GM19438 (cell line): ENCODE data around the gene MCOLN3.
A peak's percentile ranks its signal among the peaks of the same experiment; 100 is the strongest.

Experiments used
- ATAC-seq: cut with Tn5 transposase; IDR thresholded peaks from one replicate; pipeline ENCODE4 v1.9.1; 2021; ENCODE audit warnings: low read depth; ENCODE audit not compliant: unreplicated experiment

The MCOLN3 gene, protein sequence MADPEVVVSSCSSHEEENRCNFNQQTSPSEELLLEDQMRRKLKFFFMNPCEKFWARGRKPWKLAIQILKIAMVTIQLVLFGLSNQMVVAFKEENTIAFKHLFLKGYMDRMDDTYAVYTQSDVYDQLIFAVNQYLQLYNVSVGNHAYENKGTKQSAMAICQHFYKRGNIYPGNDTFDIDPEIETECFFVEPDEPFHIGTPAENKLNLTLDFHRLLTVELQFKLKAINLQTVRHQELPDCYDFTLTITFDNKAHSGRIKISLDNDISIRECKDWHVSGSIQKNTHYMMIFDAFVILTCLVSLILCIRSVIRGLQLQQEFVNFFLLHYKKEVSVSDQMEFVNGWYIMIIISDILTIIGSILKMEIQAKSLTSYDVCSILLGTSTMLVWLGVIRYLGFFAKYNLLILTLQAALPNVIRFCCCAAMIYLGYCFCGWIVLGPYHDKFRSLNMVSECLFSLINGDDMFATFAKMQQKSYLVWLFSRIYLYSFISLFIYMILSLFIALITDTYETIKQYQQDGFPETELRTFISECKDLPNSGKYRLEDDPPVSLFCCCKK

DNA sequence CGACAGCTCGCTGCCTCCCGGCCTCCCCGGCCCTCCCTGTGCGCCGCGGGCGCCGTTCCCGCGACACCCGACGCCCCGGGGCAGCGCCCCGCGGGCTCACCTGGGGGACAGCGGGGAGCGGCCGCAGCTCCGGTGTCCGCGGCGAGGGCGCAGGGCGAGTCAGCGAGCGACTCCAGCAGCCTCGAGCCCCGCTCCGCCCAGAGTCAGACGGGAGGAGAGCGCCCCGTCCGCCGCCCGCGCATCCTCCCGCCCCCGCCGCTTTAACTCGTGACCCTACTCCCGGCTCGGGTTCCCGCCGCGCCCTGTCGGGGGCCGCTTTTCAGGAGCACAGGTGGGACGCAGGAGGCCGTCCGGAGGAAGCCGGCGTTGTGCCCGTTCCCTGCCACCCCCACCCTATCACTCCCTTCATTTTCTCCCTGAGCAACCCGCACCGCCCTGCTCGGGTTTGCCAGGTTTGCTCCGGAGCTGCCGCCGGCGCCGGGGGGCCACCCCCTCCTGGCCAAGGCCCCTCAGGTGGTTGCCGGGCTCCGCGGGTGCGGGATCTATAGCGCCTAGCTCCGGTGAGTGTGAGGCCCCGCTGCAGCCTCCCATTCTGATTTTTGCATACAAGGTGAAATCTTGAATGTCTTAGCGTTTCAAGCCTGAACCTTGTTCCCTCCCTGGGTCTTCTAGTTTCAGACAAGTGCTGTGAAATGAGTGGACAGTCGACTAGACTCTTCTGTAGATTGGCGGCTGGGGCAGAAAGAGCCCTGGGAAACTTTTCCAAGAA lies at the start of gene MCOLN3:
Gene MCOLN3, minus strand, starts transcription at position 205 of the 769 bp plus-strand sequence. CDS start 3,140 bp downstream, outside the sequence.
- ATAC-seq = peak; percentile 75

DNA sequence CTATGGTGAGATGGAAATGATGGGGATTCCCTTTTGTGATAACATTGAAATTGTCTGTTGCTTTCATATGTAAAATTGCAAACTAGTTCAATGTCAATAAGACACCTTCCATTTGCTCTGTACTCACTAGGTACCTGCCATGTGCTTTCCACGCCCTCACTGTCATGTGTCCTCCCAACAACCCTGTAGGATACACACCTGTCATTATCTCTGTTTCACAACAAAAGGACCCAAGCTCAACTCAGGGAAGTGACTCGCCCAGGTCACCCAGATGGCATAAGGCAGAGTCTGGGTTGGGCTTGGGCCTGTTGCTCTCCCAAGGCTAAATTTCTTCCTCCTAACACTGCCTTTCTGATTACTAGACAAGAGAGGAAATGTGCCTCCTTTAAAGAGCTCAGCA lies 45.3 kb upstream of the MCOLN3 start:
- no peak for ATAC-seq

DNA sequence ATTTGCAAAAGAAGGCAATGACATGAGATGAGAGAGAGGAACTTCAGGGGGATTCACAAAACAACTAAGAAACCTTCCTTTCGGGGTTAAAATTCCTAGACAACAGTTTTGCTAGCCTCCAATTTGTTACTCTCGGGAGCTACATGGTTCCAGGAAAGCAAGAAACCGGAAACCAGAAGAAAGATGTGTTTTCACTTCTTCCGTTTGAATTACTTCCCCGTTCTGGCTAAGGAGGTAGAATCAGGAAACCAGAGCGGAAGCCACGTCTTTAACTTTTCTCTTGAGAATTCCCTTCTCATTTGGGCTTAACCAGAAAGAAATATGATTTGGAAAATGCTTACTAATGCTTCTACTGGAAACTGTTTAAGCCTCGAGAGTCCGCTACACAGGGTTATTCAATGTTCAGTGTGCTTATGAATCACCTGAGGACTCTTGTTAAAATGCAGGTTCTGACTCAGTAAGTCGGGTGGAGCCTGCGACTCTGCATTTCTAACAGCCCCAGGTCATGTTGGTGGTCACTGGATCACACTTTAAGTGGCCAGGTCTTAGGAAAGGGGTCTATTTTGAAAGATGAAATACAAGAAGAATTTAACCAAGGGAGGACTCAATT lies 43.5 kb upstream of the MCOLN3 start:
- ATAC-seq = peak; percentile 58

DNA sequence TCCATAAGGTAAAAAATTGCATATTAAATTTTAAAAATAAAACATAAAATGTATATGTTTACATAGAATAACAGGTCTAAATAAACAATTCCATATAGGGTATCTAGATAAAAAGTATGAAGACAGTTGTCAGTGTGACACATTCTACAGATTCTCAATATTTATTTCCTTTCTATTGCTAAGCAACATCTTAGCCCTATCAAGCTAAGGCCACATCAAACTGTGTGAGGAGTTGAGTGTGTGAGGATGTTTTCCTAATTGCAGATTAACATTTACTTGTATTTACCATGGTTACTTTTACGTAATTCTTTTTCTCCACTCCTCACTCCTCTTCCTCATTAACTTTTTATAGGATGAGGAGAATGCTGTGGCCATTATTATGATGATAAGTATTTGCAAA lies 41.9 kb upstream of the MCOLN3 start:
- ATAC-seq = no peak

DNA sequence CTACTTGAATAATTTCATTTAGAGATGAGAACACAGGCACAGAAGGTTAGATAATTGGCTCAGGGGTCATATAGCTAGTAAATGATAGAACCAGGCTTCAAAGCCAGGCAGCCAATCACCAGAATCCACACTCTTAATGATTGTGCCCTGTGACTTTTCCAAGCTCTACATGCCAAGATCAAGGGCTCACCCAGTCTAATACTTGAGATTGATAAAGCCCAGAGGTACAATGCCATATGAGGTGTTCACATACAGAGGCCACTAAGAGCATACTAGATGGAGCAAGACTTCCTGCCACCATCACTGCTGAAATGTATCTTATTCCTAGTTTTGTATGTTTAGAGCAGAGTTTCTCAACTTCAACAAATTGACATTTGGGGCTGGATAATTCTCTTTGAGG lies 40.9 kb upstream of the MCOLN3 start:
- no peak for ATAC-seq

DNA sequence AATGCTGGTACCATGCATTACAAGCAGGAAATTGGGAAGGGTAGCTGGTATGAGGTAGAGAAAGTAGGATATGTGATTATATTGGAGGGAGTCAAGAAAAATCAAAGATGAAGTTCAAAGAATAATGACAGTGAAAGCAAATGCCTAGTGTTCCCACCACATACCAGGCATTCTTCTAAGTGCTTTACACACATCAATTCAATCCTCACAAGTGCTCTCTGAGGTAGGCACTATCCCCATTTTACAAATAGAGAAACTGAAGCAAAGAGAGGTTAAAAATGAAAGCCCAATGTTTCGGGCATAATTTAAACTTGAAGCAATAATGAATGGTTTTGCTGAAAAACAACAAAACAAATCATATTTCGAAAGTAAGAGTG lies 40.1 kb upstream of the MCOLN3 start:
- ATAC-seq = no peak

DNA sequence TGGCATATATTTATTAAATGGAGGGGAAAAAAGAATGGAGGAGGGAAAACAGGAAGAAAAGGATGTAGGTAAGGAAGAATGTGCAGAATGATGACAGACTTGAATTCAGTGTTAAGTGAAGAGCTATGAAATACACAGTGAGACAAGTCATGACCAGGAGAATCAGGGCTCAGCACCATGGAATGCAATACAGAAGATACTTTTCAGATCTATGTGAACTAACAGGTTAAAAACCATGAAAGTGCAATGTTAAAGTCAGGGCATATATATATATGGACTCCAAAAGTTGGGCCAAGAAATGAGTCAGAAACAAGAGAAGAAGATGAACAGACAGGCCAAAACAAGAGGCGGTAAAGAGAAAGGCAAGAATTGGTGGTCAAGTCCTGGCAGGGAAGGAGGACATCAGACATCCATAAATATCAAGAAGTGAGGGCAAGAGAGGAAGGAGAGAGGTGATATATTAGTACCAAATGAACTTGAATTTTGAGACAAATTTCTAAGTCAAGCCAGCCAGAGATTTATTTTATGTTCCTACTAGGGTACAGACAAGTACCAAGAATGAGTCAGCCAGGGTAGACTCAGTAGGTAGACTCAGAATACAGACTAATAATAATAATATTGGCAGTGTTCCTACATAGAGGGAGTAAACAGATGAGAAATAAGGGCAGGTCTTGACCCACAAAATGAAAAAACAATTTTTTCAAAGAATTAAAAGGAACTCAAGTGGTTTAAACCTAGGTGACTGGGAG lies 39.5 kb upstream of the MCOLN3 start:
- no peak for ATAC-seq

DNA sequence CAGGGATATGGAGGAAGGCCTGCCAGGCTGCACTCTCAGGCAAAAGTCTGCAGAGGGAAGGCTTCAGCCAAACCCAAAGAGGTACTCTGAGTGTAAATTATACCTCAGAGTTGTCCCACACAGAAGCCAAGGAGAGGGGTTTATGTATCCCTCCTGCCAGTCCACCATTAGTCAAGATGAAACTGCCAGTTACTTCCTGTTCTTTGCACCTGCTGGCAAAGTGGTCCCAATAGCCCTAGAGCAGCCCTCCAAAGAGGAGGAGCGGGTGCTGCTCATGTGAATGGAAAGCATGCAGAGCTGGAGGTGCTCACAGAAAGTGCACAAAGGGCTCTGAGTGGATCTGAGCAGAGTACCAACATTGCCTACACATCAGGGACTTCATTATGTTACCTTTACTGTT lies 37.1 kb upstream of the MCOLN3 start:
- no peak for ATAC-seq

DNA sequence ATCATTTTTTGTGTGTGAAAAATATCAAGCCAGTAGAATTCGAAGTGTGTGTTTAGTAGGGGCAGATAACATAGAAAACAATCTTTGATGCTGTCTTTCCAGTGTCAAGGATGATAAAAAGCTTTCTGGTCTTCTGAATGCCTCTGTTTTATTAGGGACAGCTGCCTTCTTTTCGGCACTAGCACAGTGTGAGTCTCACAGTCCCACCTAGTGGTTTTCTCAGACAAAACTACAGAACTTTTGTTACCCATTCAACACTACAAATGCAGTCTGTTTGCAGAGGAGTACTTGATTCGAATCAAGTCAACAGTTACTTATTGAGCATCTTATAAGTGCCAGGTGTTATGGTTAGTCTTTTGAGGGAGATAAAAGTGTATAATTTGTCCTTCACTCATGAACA lies 30.6 kb upstream of the MCOLN3 start:
- no peak for ATAC-seq

DNA sequence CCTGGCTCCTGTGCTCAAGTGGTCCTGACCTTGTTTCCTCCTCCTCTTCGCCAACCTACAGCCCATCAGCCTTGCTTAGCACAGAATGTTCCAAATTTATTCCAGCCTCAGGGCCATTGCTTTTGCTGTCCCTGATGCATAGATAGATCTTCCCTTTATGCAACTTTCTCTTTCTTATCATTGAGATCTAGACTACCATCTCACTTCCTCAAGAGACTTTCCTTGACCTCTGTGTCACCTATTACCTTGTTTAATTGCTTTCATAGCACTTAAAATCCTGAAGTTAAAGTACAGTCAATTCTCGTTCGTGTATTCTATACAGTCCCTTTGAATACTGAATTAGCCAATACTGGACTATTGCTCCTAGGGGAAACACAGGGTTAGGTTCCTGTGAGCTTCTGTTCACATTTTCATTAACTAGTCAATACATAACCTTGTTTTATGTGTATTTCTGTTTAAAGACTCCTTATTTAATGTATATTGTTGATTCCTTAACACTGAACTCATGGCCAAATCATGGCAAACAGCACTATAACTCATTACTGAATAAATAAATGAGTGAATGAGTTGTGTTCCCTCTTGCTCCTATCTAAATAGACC lies 26.2 kb upstream of the MCOLN3 start:
- ATAC-seq = no peak

DNA sequence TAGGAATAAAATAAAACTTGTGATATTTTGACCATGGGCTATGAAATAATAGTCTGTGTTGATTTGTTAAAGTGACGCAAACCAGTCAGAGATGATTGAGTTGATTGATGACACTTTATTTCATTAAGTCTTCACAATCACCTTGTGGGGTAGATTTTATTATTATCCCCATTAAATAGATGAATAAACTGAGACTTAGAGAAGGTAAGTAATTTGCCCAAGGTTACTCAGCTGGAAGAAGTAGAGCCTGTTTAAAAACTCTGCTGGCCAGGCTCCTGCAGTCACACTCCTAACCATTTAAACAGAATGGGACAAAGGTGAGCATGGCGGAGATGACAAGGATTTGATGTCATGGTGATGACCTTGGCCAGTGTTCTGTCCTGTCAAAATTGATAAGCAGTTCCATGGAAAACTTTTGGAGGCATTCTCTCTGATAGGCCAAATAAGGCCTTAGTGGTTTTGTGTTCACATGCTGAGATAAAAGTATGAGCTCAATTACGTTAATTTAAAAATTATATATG lies 22.7 kb upstream of the MCOLN3 start:
- no peak for ATAC-seq

DNA sequence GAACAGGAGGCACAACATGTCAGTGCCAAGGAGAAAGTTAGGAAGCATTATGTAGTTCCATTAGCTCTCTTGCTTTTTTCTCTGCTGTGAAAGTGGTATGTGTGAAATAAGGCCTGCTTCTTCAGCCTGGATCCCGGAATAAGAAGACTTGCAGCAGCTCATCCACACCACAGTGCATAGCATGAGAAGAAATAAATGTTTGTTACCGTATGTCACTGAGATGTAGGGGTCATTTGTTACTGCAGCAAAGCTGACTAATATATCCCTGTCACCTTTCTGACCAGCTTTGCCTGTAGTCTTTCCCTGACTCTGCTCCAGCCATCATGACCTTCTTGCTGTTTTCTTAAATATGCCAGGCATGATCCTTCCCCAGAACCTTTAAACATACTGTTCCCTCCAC lies 20.5 kb upstream of the MCOLN3 start:
- no peak for ATAC-seq

DNA sequence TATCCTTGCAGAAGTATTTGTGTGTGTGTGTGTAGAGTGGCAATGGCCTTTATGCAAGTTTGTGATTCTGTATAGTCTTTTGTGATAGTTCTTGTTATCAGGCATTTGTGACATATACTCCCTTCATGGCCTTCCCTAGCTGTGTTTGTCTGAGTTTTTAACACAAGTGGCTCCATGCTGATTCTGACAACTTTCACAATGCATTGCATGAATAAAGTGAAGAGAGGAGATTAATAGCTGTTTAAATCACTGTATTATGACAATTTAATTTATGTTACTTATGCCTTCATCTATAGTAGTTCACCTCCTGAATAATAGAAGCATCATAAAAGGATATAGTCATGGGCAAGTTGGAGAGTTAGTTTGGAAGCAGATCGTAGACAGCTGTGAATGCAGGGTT lies 17.2 kb upstream of the MCOLN3 start:
- no peak for ATAC-seq

DNA sequence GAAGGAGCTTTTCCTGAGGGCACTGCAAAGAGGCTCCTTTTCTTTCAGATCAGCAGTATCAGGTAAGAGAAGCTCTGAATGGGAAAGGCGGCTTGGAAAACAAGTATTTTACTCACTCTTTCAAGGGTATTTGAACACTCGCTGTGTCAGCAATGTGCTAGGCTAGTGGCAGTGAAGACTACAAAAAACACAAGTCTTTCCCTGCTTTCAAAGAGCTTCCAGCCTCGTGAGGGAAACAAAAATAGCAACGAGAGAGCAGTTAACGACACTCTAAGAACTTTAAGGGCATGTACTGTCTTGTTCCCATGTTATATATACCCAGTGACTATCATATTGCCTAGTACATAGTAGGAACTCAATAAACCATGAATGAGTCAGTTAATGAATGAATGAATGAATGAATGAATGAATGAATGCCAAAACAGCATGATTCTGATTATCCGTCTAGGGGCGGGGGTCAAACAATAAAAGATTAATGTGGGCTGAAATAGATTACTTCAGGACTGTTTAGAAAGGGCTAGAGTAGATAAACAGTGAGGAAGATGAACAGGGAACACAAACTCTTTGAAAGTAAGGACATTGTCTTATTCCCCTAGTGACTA lies 14.2 kb upstream of the MCOLN3 start:
- ATAC-seq = no peak

DNA sequence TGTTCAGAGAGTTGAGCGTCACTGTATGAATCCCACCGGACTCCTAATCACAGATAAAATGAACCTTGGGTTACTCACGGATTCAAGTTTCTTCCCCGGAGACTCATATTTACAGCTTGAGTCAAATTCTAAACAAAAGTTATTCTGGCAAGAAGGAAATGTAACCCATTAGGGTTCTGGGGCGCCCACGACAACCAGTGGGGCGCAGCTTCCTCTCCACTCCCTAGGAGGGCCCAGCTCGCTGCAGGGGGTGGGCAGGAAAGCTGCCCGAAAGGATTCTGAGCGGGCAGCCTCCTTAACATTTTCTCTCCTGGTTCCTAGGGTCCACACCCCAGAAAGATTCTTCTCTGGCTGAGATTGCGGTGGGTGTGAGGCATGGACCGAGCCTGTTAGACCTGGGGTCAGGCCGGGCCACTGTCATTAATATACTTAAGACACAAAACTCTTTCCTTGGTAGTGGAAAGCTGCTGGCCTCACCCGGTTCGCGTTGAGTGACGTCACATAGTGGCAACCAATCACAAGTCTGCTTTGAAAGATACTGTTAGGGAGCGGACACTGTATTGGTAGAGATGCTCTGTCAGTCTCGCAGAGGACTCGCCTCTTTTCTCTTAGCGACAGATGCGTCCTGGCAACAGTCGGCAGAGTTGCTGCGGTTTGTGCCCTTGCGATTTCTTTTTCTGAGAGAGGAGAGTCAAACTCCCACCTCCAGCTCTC lies 13.6 kb upstream of the MCOLN3 start:
- peak; percentile 100 for ATAC-seq

DNA sequence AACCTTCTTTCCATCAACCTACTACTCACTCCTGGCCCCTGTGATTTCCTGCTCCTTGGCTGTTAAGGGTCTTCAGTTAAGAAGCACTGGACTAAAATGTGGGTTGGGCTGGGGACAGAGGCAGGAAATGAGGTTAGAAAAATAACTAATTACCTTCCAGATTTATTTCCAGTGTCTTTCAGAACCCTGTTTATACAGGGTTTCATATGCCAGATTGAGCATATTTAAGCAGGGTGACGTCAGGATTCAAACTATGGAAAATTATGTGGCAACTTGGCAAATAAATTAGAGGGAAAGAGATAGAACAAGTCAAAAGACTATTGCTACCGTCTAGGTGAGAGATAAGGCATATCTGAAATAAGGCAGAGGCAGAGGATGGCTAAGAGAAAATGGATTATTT lies 11.7 kb upstream of the MCOLN3 start:
- no peak for ATAC-seq

DNA sequence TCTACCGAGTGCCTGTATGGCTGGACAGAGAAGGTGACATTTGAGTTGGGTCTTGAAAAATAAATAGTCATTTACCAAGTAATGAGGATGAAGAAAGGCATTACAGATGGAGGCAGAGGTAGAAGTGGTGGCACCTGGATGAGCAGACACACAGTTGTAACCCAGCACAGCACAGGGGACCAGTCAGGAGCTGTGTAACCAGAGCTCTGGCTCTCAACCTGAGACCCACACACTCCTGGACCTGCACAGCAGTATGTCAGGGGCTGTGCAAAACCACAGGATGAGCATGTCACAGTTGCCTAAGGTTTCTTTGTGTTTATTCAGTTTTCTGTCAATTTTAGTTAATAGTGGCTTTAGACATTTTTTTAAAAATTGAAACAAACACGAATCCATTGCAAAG lies 11.3 kb upstream of the MCOLN3 start:
- no peak for ATAC-seq

DNA sequence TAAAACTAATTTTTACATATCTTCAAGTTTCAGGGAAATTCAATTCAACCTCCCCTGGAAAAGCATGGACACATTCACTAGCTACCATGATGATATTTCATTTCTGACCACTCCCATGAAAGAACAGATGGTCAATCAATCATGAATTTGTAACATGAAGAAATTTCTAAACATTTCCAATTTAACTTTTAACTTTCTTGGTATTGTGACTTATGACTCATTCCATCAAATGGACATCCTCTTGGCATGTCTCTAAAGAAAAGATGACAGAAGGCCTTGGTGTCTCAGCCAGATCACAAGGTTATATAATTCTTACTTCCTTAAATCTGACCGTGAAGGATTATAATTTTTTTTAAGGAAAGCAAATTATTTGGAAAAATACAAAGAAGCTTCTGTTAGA lies 10.5 kb upstream of the MCOLN3 start:
- ATAC-seq = no peak

DNA sequence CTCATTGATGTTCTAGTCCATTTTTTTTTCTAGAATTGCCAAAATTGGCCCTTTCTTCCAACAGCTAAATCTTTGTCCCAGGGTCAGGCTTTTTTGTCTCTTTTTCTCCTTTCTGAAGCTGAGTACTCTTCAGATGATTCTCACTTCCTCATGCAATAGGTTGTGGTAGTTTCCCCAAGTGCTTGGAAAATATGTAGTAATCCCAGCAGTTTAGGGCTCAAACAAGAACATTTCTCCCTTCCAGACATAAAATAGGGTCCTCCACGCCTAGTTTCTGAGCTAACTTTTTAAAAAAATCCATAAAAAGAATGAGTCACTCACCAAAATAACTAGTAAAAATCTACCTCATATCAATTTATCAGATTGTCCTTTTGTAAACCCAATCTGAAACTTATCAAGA lies 10.0 kb upstream of the MCOLN3 start:
- ATAC-seq = no peak
